Adrenal gland (tissue), 5 donors: ENCODE measurements around the gene ZNF132.

Experiments used
- POLR2A ChIP-seq, 2 donors: fragments of 450-650 bp; IDR thresholded peaks; one replicate each; pipeline ENCODE4 v1.6.1; 2017; ENCODE audit warnings: antibody characterized with exemption in 2 of 2, mild to moderate bottlenecking in 2 of 2, moderate library complexity in 1 of 2
- TF ChIP-seq, protein P1 (sequence below), 6 experiments: fragments of 450-650 bp in 4 of 6; fragments of 200-600 bp in 2 of 6; sonication (generic) in 1 of 6; IDR thresholded peaks; 1 replicate in 5 of 6; 2 replicates in 1 of 6; pipeline versions ENCODE4 v1.5.1 to v1.8.0; 2016 to 2021; ENCODE audit warnings: antibody characterized with exemption in 6 of 6, mild to moderate bottlenecking in 2 of 6, moderate library complexity in 1 of 6
- donor health status: DM: no; HTN: no; CAD: no.

GRCh38 chr19:58395979-58396627 lies 43.9 kb downstream of the ZNF132 start:
- TF ChIP-seq POLR2A (IDR thresholded peaks at IDR 0.05): no peak
- TF ChIP-seq, protein P1, sequence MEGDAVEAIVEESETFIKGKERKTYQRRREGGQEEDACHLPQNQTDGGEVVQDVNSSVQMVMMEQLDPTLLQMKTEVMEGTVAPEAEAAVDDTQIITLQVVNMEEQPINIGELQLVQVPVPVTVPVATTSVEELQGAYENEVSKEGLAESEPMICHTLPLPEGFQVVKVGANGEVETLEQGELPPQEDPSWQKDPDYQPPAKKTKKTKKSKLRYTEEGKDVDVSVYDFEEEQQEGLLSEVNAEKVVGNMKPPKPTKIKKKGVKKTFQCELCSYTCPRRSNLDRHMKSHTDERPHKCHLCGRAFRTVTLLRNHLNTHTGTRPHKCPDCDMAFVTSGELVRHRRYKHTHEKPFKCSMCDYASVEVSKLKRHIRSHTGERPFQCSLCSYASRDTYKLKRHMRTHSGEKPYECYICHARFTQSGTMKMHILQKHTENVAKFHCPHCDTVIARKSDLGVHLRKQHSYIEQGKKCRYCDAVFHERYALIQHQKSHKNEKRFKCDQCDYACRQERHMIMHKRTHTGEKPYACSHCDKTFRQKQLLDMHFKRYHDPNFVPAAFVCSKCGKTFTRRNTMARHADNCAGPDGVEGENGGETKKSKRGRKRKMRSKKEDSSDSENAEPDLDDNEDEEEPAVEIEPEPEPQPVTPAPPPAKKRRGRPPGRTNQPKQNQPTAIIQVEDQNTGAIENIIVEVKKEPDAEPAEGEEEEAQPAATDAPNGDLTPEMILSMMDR (IDR thresholded peaks at IDR 0.05): no peak
